HG02943 (cell line): ENCODE measurements around the gene BLCAP.
"Not testable (repeated sequence)": the region's sequence is repeated elsewhere in the genome, so short reads cannot be mapped to it uniquely, and the experiment has no call there.

Experiments
- ATAC-seq: cut with Tn5 transposase; IDR thresholded peaks from one replicate; pipeline ENCODE4 v1.9.1; 2021; ENCODE audit warnings: mild to moderate bottlenecking, low read depth, moderate library complexity; ENCODE audit not compliant: unreplicated experiment

The BLCAP gene

DNA sequence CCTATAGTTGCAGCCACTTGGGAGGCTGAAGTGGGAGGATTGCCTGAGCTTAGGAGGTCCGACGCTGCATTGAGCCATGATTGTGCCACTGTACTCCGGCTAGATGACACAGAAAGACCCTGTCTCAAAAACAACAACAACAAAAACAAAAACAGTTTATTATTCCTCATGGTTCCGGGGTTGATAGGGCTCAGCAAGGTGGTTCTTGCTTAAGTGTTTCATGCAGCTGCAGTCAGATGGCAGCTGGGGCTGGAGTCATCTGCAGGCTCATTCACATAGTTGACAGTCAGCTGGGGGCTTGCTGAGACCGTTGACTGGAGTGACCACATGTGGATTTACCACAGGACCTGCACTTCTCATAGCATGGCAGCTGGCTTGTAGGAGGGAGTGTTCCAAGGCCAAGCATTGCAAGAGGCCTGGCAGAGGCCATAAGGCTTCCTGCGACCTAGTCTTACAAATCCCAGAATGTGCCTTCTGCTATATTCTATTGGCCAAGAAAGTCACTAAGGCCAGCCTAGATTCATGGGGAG, 35.5 kb downstream of the BLCAP start:
- ATAC-seq: no peak

DNA sequence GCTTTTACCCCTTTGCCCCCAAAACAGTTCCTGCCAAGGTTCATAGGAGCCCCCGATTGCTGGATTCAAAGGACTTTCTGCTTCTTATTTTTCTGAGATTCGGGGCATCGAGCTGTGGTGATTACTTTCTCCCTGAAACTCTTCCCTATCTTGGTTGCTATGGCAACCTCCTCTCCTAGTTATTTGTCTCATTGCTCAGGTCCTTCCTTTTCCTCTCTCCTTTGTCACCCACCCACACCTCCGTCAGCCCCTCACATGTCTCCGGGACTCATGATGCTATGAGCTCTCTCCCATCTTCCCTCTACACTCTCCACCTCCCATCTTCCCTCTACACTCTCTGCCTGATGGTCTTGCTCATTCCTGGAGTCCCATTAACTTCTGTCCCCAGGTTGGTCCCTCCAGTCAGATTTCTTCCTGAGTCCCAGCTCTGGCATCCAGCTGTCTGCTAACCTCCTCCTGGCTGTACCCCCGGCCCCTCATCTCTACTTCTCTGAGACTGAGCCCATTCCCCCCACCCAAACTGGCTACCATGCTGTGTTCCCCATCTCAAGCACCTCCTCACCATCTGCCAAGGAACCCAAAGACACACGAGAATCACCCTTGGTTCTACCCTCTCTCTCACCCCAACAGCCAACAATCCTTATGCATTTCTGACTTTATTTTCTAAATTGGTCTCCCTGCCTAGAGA, 36.9 kb downstream of the BLCAP start:
- no peak for ATAC-seq

DNA sequence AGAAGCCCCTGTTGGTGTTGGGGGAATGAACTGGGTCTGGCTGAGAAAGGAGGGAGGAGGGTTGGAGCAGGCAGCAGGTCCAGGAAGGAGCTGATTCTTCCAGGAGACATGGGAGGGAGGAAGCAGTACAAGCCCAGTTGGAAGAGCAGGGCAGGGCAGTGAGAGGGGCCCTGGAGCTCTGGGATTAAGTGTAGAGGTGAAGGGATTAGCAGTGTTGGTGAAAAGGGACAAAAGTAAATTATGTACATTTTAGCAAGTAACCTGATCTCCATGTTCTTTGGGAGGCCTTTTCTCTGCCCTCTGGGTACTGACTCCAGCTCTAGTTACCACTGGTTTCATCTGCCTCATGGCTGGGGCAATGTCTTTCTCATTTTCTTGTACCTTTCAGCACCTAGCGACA, 41.5 kb downstream of the BLCAP start:
- ATAC-seq: not testable (repeated sequence)

- no peak for ATAC-seq
Measured at GRCh38 chr20:37484331-37484730, 43.3 kb downstream of the BLCAP start.

DNA sequence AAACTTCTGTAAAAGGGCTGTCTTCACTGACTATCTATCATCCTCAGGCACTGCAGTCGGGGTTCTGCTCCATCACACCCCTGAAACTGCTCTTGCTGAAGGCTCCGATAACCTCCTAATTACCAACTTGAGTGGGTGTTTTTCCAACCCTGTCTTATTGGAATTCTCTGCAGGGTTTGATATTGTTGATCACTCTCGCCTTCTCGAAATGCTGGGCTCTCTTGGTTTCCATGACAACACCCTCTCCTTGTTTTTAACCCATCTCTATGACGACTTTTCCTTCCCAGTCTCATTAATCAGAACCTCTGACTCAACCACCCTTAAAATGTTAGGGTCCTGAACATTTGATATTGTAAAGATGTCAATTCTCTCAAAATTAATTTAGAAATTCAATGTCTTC, 46.1 kb downstream of the BLCAP start:
- ATAC-seq: no peak

- ATAC-seq: no peak
Measured at GRCh38 chr20:37480919-37481318, 46.8 kb downstream of the BLCAP start.

DNA sequence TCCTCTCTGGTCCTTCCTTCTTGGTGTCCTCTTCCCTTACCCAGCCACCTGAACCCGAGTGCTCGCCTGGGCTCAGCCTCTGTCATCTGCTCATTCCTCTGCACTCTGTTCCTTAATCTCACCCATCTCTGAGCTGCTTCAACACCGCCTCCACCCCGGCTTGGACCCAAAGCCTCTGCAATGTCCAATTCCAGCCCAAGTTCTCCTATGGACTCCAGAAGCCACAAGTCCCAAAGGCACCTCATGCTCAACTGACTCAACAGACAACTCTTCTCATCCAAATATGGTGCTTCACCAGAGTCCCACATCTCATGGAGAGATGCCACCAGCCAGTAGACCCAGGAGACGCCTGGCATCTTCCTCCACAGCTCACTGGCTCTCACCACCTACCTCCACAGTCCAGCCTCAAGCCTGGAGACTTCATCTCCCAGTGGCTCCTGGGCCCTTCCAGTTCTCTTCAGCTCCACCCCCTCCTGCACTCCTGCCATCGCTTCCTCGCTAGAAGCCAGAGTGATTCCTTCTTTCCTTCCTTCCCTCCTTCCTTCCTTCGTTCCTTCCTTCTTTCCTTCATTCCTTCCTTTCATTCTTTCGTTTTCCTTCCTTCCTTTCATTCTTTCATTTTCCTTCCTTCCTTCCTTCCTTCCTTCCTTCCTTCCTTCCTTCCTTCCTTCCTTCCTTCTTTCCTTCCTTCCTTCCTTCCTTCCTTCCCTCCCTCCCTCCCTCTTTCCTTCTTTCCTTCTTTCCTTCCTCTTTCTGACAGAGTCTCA, 47.6 kb downstream of the BLCAP start:
- no peak for ATAC-seq

- ATAC-seq: no peak
Measured at GRCh38 chr20:37479266-37479665, 48.4 kb downstream of the BLCAP start.

DNA sequence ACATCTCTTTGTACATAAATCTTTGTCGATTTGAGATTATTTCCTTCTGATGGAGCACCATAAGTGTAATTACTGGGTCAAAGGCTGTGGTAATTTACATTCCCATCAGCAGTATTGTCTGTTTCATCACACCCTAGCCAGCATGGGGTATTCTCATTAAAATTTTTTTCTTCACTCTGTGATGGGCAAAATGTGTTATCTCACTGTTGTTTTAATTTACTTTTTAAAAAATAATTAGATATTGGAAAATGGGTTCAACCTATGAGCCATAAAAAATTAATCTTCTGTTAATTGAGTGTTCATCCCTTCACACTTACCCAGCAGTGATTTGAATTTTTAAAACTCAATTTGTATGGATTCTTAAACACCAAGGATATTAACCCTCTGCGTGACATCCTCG, 50.6 kb downstream of the BLCAP start:
- ATAC-seq: no peak

DNA sequence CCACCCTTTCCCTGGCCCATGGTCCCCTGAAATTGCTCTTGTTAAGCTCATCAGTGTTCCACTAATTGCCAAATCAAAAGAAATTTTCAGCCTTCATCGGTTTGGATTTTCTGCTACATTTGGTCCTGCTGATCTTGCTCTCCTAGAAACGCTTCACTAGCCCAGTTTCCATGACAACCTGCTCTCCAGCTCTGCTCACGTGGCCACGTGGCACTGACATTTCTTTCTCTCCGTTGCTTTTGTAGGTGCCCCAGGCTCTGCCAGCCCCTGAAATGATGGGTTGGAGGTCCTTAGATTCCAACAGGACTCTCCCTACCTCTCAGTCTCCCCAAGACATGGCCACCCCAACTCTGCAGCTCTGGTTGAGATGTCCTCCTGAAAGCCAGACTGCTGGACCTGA, 52.4 kb downstream of the BLCAP start:
- ATAC-seq: no peak

DNA sequence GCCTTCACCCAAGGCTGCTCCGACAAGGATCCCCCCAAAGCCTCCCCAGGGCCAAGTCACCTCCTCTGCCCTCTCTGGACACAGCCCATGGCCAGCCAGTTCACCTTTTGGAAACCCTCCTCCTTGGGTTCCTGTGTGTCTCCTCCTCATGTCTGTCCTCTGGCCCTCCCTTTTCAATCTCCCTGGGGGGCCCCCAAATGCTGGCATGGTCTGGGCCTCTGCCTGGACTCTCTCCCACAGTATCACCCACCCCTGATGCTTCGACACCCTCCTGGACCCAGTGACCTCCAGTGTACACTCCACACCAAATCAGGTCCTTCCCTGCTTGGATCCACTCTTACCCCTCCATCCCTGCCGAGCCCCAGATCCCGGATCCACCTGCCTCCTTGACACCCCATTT, 53.3 kb downstream of the BLCAP start:
- no peak for ATAC-seq

- no peak for ATAC-seq
Measured at GRCh38 chr20:37473249-37474000, 54.3 kb downstream of the BLCAP start.

GRCh38 chr20:37472435-37472834, 55.2 kb downstream of the BLCAP start:
- ATAC-seq: not testable (repeated sequence)

DNA sequence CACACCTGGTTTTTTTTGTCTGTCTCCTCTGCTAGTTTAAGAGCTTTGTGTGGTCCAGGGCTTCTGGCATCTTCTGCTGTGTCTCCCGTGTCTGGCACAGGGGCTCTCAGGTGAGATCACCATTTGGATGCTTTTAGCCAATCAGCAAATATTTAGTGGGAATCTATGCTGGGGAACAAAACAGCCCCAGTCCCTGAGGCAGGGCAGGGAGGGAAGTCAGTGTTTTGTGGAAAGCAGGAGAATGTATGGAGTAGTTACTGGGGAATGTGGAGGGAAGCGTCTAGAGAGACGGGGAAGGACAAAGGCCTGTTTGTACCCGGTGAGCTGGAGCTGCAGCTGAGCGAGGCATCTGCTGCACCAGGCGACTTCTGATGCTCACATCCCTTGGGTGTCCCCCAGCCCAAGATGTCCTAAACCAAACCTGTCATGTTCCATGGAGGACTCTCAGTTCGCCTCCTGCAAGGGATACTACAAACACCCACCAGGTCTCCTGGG, 55.9 kb downstream of the BLCAP start:
- ATAC-seq: no peak

DNA sequence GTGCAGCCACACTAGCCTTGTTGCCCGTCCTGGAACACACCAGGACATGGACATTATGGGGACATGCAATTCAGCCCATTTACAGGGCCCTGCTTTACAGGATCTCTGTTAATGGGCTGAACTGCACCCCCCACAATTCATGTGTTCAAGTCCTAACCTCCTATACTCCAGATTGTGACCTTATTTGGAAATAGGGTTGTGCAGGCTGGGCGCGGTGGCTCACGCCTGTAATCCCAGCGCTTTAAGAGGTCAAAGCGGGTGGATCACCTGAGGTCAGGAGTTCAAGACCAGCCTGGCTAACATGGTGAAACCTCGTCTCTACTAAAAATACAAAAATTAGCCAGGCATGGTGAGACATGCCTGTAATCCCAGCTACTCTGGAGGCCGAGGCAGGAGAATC, 57.5 kb downstream of the BLCAP start:
- ATAC-seq: not testable (repeated sequence)

GRCh38 chr20:37469531-37469930, 58.1 kb downstream of the BLCAP start:
- ATAC-seq: no peak

GRCh38 chr20:37468886-37469285, 58.8 kb downstream of the BLCAP start:
- no peak for ATAC-seq
